DMS53 treated with DMSO at 0.1 percent for 48 hours (cell line): Measurements from ENCODE around the gene AFG1L.

ENCODE experiments used
- DNase-seq: peaks from one replicate; lab custom pipeline; 2025; ENCODE audit not compliant: unreplicated experiment; lab: John Stamatoyannopoulos, UW

Gene AFG1L

DNA sequence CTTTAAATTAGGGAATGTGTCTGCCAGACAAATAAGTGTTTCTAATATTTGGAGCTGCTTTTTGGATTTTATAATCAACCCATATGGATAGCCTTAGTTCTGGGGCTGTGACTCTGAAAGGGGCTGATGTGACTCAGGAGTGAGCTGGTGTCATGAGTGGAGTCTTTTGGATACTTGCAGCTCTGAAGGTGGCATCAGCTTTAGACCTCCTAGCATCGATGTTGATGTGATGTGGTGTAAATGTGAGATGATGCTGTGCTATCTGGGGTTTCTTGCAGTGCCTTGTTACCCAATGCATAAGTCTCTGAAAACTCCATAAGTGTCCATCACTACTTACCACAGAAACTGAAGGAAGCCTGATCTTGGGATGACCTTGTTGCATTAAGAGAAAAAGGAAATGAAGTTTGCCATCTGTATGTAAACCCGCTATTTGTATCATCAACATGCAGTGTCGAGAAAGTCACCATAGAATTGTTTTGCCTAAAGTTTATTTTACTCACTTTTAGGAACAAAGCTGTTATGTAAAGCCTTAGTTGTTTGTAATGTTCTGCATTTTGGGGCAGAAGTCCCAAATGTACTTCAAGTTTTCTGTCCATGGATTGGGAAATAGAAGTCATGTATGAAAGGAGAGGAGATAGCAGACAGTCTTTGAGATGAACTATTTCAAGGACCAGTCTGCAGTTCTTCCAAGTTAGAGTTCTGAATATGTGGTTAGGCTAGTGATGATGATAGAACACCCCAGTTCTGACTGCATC lies 273.9 kb downstream of the AFG1L start:
- DNase-seq: no peak

GRCh38 chr6:108570517-108570916 lies 275.7 kb downstream of the AFG1L start:
- DNase-seq: no peak

DNA sequence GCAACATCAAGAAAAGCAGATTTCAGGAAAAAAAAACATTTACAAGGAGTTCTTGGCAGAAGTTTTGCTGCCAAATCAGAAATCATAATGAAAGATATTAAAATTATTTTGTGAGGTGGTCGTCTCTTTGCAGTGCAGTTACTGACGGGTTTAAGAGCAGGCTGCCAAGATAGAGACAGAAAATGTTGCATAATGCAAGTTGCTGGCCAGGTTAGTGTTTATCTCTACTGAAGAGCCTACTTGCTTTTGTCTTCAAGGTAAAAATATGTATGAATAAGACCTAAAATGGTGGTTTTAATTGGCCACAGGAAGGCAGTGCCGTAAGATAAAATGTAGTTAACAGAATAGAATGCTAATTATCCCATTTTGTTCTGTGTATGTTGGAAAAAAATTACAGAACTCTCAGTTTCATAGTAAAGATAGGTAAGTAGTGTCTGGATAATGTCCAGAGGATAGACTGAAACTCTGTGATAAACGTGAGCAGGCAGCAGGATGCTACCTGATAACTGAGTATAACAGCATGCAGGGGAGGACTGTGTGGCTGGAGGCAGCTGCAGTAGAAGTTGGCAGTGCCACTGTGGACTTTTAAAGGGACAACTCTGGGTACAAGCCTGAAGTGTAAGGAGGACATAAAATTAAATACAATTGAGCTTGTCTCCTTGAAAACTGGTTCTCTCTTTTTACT lies 279.7 kb downstream of the AFG1L start:
- DNase-seq: no peak
